ENCODE measurements around the gene BBLN.

The BBLN gene

DNA sequence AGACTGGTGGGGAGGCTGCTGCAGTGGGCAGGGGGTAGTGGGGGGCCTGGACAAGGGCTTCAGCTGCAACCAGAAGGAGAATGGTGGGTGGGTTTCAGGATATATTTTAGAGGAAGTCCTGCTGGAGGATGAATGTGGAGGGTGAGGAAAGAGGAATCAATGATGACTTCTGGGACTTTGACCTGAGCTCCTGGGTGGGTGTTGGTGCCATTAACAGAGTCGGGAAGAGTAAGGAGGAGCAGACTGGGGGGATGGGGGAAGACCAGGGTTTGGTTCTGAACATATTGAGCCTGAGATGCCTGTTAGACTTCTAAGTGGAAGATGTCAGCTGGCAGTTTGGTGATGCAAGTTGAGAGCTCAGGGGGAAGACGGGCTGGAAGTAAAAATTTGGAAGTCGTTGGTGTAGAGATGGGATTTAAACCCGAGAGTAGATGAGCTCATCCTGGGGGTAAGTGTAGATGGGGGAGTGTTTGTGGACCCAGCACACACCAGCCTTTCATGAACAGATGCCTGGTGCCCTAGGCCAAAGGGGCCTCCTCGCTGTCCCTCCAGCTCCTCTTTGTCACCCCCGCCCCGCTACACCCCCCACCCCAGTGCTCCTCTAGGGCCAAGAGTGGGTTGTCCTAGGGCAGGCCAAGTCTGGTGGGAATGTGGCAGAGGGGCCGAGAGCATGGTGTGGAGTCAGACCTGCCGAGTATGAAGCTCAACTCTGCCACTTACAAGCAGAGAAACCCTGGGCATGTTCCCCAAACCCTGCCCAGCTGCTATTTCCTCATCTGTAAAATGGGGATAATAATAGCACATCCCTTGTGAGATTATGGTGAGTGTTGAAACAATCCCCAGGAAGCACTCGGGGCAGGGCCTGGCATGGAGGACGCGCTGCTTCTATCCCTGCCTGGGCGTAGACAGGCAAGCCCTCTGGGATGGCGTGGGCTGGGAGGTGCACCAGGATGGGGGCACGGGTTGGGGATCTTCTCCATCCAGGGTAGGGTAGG is 47.1 kb downstream of the BBLN start:
- TF ChIP-seq, protein P1, sequence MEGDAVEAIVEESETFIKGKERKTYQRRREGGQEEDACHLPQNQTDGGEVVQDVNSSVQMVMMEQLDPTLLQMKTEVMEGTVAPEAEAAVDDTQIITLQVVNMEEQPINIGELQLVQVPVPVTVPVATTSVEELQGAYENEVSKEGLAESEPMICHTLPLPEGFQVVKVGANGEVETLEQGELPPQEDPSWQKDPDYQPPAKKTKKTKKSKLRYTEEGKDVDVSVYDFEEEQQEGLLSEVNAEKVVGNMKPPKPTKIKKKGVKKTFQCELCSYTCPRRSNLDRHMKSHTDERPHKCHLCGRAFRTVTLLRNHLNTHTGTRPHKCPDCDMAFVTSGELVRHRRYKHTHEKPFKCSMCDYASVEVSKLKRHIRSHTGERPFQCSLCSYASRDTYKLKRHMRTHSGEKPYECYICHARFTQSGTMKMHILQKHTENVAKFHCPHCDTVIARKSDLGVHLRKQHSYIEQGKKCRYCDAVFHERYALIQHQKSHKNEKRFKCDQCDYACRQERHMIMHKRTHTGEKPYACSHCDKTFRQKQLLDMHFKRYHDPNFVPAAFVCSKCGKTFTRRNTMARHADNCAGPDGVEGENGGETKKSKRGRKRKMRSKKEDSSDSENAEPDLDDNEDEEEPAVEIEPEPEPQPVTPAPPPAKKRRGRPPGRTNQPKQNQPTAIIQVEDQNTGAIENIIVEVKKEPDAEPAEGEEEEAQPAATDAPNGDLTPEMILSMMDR (IDR thresholded peaks at IDR 0.05; ENCODE audit: poor library complexity, severe bottlenecking) = no peak
- no peaks in the 10 kb centered on the region for H3K4me1 ChIP-seq (ENCODE audit: insufficient read depth, poor library complexity, severe bottlenecking)
- no peak overlapping the region for H3K27ac ChIP-seq (ENCODE audit: poor library complexity, severe bottlenecking)

DNA sequence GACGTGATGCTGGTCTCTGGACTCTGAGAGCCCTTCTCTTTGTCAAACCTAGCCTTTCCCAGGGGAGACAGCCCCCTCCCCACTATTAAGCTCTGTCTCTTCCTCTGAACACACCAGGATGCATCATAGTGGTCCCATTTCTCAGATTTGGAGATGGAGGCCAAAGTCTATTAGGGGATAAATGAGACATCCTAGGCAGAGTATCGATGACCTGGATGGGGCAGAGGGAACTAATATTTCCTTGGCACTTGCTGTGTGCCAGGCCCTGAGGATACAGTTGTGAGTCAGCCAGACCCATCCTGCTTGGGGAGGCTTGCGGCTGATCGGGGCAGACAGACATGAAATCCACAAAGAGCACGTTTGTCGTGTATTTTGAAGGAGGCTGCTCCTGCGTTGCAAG is 48.3 kb downstream of the BBLN start:
- DNase-seq (ENCODE audit: low spot score) (no peak), ATAC-seq (ENCODE audit: low read depth) (no peak)
- Histone ChIP-seq H3K27me3 (ENCODE audit: insufficient read depth, poor library complexity, severe bottlenecking) (no peaks in the 10 kb centered on the region), H3K9me3 (ENCODE audit: severe bottlenecking) (no peaks in the 10 kb centered on the region), H3K36me3 (ENCODE audit: low read depth) (no peaks in the 10 kb centered on the region), H3K4me3 (ENCODE audit: severe bottlenecking) (no peak overlapping the region), H3K27ac (ENCODE audit: poor library complexity, severe bottlenecking) (no peak overlapping the region), H3K4me1 (ENCODE audit: insufficient read depth, poor library complexity, severe bottlenecking) (no peaks in the 10 kb centered on the region)
- TF ChIP-seq, protein P1 (IDR thresholded peaks at IDR 0.05; ENCODE audit: poor library complexity, severe bottlenecking) = no peak

More for the DNA sequence above, 47.1 kb downstream of the BBLN start:
- H3K9me3 ChIP-seq (ENCODE audit: severe bottlenecking) = no peaks in the 10 kb centered on the region
- H3K27me3 ChIP-seq (ENCODE audit: insufficient read depth, poor library complexity, severe bottlenecking) = no peaks in the 10 kb centered on the region
- DNase-seq (ENCODE audit: low spot score) = no peak
- no peak overlapping the region for H3K4me3 ChIP-seq (ENCODE audit: severe bottlenecking)
- H3K36me3 ChIP-seq (ENCODE audit: low read depth) = no peaks in the 10 kb centered on the region
- no peak for ATAC-seq (ENCODE audit: low read depth)

DNA sequence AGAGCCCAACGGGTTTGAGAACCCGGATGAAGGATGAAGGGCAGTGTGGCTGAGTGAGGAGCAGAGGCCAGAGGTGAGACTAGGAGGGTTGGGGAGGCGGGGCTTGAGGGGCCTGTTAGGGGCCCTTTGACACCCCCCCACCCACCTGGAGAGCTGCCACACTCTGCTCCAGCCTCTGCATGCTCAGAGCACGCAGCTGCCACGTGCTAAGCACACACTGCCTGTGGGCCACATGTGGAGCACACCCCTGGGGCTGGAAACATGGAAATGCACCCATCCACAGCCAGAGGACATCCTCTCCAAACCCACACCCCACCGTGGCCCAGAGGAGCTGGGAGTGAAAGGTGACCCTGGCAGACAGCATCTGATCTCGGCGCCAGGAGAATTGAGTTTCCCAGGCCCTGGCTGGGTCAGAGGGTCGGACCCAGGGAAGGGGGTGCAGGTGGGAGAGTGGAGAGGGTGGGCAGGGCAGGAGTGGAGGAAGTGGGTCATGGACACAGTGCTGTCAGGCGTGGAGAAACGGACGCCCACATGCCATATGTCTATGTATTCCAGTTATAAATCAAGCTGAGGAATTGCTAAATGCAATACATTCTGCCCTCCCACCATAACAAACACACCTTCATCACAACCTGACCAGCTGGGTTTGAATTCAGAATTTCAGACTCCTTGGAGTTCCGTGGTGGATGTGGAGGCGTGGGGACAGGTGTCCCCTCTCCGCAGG is 49.0 kb downstream of the BBLN start:
- H3K4me3 ChIP-seq (ENCODE audit: severe bottlenecking) = no peak overlapping the region
- no peaks in the 10 kb centered on the region for H3K4me1 ChIP-seq (ENCODE audit: insufficient read depth, poor library complexity, severe bottlenecking)
- TF ChIP-seq, protein P1 (IDR thresholded peaks at IDR 0.05; ENCODE audit: poor library complexity, severe bottlenecking) = no peak
- no peak overlapping the region for H3K27ac ChIP-seq (ENCODE audit: poor library complexity, severe bottlenecking)
- no peaks in the 10 kb centered on the region for H3K27me3 ChIP-seq (ENCODE audit: insufficient read depth, poor library complexity, severe bottlenecking)
- H3K36me3 ChIP-seq (ENCODE audit: low read depth) = no peaks in the 10 kb centered on the region
- DNase-seq (ENCODE audit: low spot score) (no peak), ATAC-seq (ENCODE audit: low read depth) (no peak)
- no peaks in the 10 kb centered on the region for H3K9me3 ChIP-seq (ENCODE audit: severe bottlenecking)

DNA sequence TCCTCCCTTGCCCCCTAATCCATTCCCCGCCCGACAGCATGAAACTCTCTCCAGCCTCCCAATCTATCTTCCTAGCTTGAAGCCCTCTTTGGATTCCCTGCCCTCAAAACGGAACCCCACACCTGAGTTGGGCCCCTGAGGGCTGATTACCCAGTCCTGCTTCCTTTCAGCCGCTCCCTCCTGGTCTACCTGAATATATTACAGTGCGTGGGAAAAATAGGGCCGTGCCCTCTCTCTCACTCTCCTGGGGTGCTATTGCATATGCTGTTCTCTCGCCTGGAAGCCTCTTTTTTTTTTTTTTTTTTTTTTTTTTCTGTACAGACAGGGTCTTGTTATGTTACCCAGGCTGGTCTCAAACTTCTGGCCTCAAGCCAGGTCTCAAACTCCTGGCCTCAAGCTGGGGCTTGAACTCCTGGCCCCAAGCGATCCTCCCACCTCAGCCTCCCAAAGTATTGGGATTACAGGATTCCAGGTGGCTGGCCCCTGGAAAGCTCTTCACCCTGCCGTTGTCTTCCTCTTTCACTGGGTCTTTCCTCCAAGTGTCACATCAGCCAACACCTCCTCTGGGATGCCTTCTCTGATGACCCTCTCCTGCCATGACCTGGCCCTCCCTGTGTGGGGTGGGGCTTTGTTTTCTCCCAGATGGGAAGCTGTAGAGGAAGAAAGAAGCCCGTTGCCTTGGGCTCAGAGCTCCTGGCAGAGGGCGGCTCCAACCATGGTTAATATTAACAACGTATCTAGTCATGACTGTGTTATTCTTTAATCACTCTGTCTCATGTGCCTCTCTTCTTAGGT is 51.3 kb downstream of the BBLN start:
- no peaks in the 10 kb centered on the region for H3K36me3 ChIP-seq (ENCODE audit: low read depth)
- H3K27ac ChIP-seq (ENCODE audit: poor library complexity, severe bottlenecking) = no peak overlapping the region
- H3K4me1 ChIP-seq (ENCODE audit: insufficient read depth, poor library complexity, severe bottlenecking) = no peaks in the 10 kb centered on the region
- H3K9me3 ChIP-seq (ENCODE audit: severe bottlenecking) = no peaks in the 10 kb centered on the region
- no peak overlapping the region for H3K4me3 ChIP-seq (ENCODE audit: severe bottlenecking)
- H3K27me3 ChIP-seq (ENCODE audit: insufficient read depth, poor library complexity, severe bottlenecking) = no peaks in the 10 kb centered on the region
- DNase-seq (ENCODE audit: low spot score) = no peak
- TF ChIP-seq, protein P1 (IDR thresholded peaks at IDR 0.05; ENCODE audit: poor library complexity, severe bottlenecking) = no peak
- no peak for ATAC-seq (ENCODE audit: low read depth)

All from RWPE2 (cell line).